A673 (cell line): ENCODE measurements around the gene LAT.

Experiments
- CTCF ChIP-seq: fragments of 300-800, 200-600 bp; sonication (generic); conservative IDR thresholded peaks from 2 replicates; pipeline ENCODE4 v1.5.1; 2017; ENCODE audit warnings: low read depth, mild to moderate bottlenecking, antibody characterized with exemption, low read length, moderate library complexity, mixed read lengths
- EZH2 ChIP-seq: fragments of 200-600 bp; sonication (generic); IDR thresholded peaks from 2 replicates; pipeline ENCODE4 v1.6.1; 2017; ENCODE audit warnings: borderline replicate concordance, low read depth, mild to moderate bottlenecking, mixed read lengths, antibody characterized with exemption, low read length; ENCODE audit not compliant: poor library complexity, severe bottlenecking

- TF ChIP-seq CTCF (no peak), EZH2 (no peak)
These were observed 29.8 kb downstream of the LAT start for GRCh38 chr16:29014561-29015069.
